HCT116 (cell line): ENCODE results near the gene NGF. TPM values are rescaled to one million over a fixed set of nuclear protein-coding genes. Genes with fewer than 3 reads are reported as not detected.
"Not testable (repeated sequence)": the region's sequence is repeated elsewhere in the genome, so short reads cannot be mapped to it uniquely, and the experiment has no call there.

ENCODE experiments used
- ATAC-seq: fragments of 200-7000 bp; cut with Tn5 transposase; 2 replicates; pipeline ENCODE4 v1.9.1; 2020; ENCODE audit warnings: mild to moderate bottlenecking, moderate library complexity
- BruUV-seq: library from RNA; stranded (reverse); fragments of 400-500 nt; replicated peaks from 2 replicates; lab custom pipeline; 2021; lab: Mats Ljungman, UMichigan
- CTCF ChIA-PET: fragments of 300-600 bp; sonication (Branson Sonifier 250); formaldehyde crosslinking; loops from one replicate; lab custom pipeline; 2021; ENCODE audit warnings: antibody characterized with exemption; lab: Charles Lee
- POLR2A ChIA-PET: fragments of 300-600, 350-600 bp; sonication (Branson Sonifier 250); formaldehyde crosslinking; loops from one replicate; lab custom pipeline; 2021; ENCODE audit warnings: antibody characterized with exemption; lab: Charles Lee
- RAD21 ChIA-PET, 2 experiments: fragments of 300-600 bp; sonication (Branson Sonifier 250); formaldehyde crosslinking; loops; one replicate each; lab custom pipeline; 2023; ENCODE audit warnings: low total read pairs in 2 of 2; ENCODE audit not compliant: uncharacterized antibody in 2 of 2, unreplicated experiment in 2 of 2, low non-redundant PET in 1 of 2; lab: Charles Lee
- DNase-seq: peaks from one replicate; pipeline ENCODE4 v3.0.0-alpha.2; 2010; ENCODE audit warnings: low read depth, low spot score
- H2AFZ ChIP-seq: fragments of 200-600 bp; shearing (Covaris generic), sonication (generic); 2 replicates; pipeline ENCODE4 v1.6.1; 2017; ENCODE audit warnings: low read depth, mixed run types, mixed read lengths, antibody characterized with exemption, low read length; ENCODE audit not compliant: poor library complexity, severe bottlenecking
- H3K27ac ChIP-seq: 2 replicates; pipeline ENCODE4 v1.5.1; 2012; ENCODE audit warnings: low read depth, low read length
- H3K27me3 ChIP-seq: fragments of 200-600 bp; sonication (generic); 2 replicates; pipeline ENCODE4 v1.6.1; 2016; ENCODE audit warnings: mixed run types, low read length, mixed read lengths; ENCODE audit not compliant: insufficient read depth
- H3K36me3 ChIP-seq, 2 experiments: fragments of 200-500 bp in 1 of 2; fragments of 200-600 bp in 1 of 2; sonication (Bioruptor generic) in 1 of 2; sonication (generic) in 1 of 2; 2 replicates each; pipeline versions ENCODE4 v1.5.1 to v1.6.1; 2014 to 2016; ENCODE audit warnings: low read length in 2 of 2, inconsistent platforms in 1 of 2, mixed read lengths in 1 of 2, mixed run types in 1 of 2; ENCODE audit not compliant: insufficient read depth in 2 of 2, control insufficient read depth in 1 of 2
- H3K4me1 ChIP-seq, 2 experiments: fragments of 200-600 bp in 1 of 2; sonication (generic) in 1 of 2; 2 replicates each; pipeline versions ENCODE4 v1.5.1 to v1.6.1; 2012 to 2017; ENCODE audit warnings: low read length in 2 of 2, inconsistent platforms in 1 of 2, mild to moderate bottlenecking in 1 of 2, mixed read lengths in 1 of 2, mixed run types in 1 of 2, moderate library complexity in 1 of 2; ENCODE audit not compliant: insufficient read depth in 2 of 2, control insufficient read depth in 1 of 2
- H3K4me2 ChIP-seq: fragments of 200-600 bp; sonication (generic); 2 replicates; pipeline ENCODE4 v1.6.1; 2017; ENCODE audit warnings: mixed run types, low read length, mixed read lengths
- H3K4me3 ChIP-seq, 2 experiments: fragments of 200-600 bp in 1 of 2; sonication (generic) in 1 of 2; replicated peaks in 1 of 2; 2 replicates each; pipeline ENCODE4 v1.5.1; 2011 to 2016; ENCODE audit warnings: low read length in 2 of 2, control low read depth in 1 of 2, low read depth in 1 of 2, mild to moderate bottlenecking in 1 of 2, mixed read lengths in 1 of 2, mixed run types in 1 of 2
- H3K79me2 ChIP-seq: fragments of 200-600 bp; sonication (generic); 2 replicates; pipeline ENCODE4 v1.6.1; 2017; ENCODE audit warnings: mild to moderate bottlenecking, mixed run types, low read length, moderate library complexity, mixed read lengths; ENCODE audit not compliant: insufficient read depth
- H3K9ac ChIP-seq: fragments of 200-600 bp; sonication (generic); 2 replicates; pipeline ENCODE4 v1.6.1; 2016; ENCODE audit warnings: low read length, mixed read lengths
- H3K9me2 ChIP-seq: fragments of 200-600 bp; sonication (generic), shearing (Covaris generic); 2 replicates; pipeline ENCODE4 v1.6.1; 2017; ENCODE audit warnings: mixed run types, mild to moderate bottlenecking, moderate library complexity; ENCODE audit not compliant: insufficient read depth
- H3K9me3 ChIP-seq, 2 experiments: fragments of 200-500 bp in 1 of 2; fragments of 200-600 bp in 1 of 2; sonication (Bioruptor generic) in 1 of 2; sonication (generic) in 1 of 2; 2 replicates each; pipeline ENCODE4 v1.6.1; 2014 to 2017; ENCODE audit warnings: low read length in 2 of 2, mixed read lengths in 2 of 2, inconsistent platforms in 1 of 2, low read depth in 1 of 2, mild to moderate bottlenecking in 1 of 2, mixed run types in 1 of 2, moderate library complexity in 1 of 2; ENCODE audit not compliant: control insufficient read depth in 1 of 2, insufficient read depth in 1 of 2
- H4K20me1 ChIP-seq: fragments of 200-600 bp; sonication (generic), shearing (Covaris generic); 2 replicates; pipeline ENCODE4 v1.6.1; 2017; ENCODE audit warnings: mixed run types, mild to moderate bottlenecking, moderate library complexity; ENCODE audit not compliant: insufficient read depth
- CBX3 ChIP-seq: IDR thresholded peaks from 2 replicates; pipeline ENCODE4 v1.6.1; 2012; ENCODE audit warnings: low read depth
- EGR1 ChIP-seq: IDR thresholded peaks from 2 replicates; pipeline ENCODE4 v1.6.1; 2012; ENCODE audit warnings: low read depth
- ELF1 ChIP-seq: IDR thresholded peaks from 2 replicates; pipeline ENCODE4 v1.6.1; 2012; ENCODE audit warnings: low read depth, borderline replicate concordance
- EZH2 ChIP-seq: fragments of 200-600 bp; sonication (generic); IDR thresholded peaks from 2 replicates; pipeline ENCODE4 v1.6.1; 2017; ENCODE audit warnings: antibody characterized with exemption, mixed run types
- EZH2phosphoT487 ChIP-seq: fragments of 200-600 bp; IDR thresholded peaks from 2 replicates; pipeline ENCODE4 v1.6.1; 2018; ENCODE audit warnings: antibody characterized with exemption, borderline replicate concordance
- FOSL1 ChIP-seq: IDR thresholded peaks from 2 replicates; pipeline ENCODE4 v1.6.1; 2012; ENCODE audit warnings: low read depth
- POLR2AphosphoS5 ChIP-seq: IDR thresholded peaks from 2 replicates; pipeline ENCODE4 v1.6.1; 2011; ENCODE audit warnings: mild to moderate bottlenecking, low read depth, low read length, moderate library complexity
- RAD21 ChIP-seq: IDR thresholded peaks from 2 replicates; pipeline ENCODE4 v1.6.1; 2012; ENCODE audit warnings: low read depth, mild to moderate bottlenecking
- SIN3A ChIP-seq: IDR thresholded peaks from 2 replicates; pipeline ENCODE4 v1.6.1; 2012; ENCODE audit warnings: low read depth
- TCF7L2 ChIP-seq: IDR thresholded peaks from 2 replicates; pipeline ENCODE4 v1.7.0; 2011; ENCODE audit warnings: borderline replicate concordance, inconsistent platforms; ENCODE audit not compliant: insufficient read depth, insufficient read length; ENCODE audit errors: extremely low read depth
- YY1 ChIP-seq: IDR thresholded peaks from 2 replicates; pipeline ENCODE4 v1.6.1; 2011; ENCODE audit warnings: low read length, low read depth, moderate library complexity, mild to moderate bottlenecking; ENCODE audit not compliant: insufficient replicate concordance; ENCODE audit errors: extremely low read depth
- ZFX ChIP-seq: fragments of 450-650 bp; IDR thresholded peaks from 2 replicates; pipeline ENCODE4 v1.6.1; 2017
- intact Hi-C: fragments of 100-400 bp; cut with micrococcal nuclease; formaldehyde crosslinking; loops from 2 replicates; pipeline ENCODE4 v1.10.0; 2022
- total RNA-seq: library from RNA; stranded (reverse); gene quantifications from one replicate; pipeline ENCODE4 v1.2.1, GENCODE V29; 2021; ENCODE audit not compliant: unreplicated experiment
- TF ChIP-seq, protein P1 (sequence below): IDR thresholded peaks from 2 replicates; pipeline ENCODE4 v1.6.1; 2011; ENCODE audit warnings: mild to moderate bottlenecking, low read length, moderate library complexity; ENCODE audit not compliant: insufficient replicate concordance; ENCODE audit errors: extremely low read depth
- TF ChIP-seq, protein P2 (sequence below): IDR thresholded peaks from 2 replicates; pipeline ENCODE4 v1.6.1; 2012; ENCODE audit warnings: low read depth
- TF ChIP-seq, protein P3 (sequence below): IDR thresholded peaks from 2 replicates; pipeline ENCODE4 v1.6.1; 2012

Gene NGF
- total RNA-seq, 1 experiment from 2014 or later = not detected

DNA sequence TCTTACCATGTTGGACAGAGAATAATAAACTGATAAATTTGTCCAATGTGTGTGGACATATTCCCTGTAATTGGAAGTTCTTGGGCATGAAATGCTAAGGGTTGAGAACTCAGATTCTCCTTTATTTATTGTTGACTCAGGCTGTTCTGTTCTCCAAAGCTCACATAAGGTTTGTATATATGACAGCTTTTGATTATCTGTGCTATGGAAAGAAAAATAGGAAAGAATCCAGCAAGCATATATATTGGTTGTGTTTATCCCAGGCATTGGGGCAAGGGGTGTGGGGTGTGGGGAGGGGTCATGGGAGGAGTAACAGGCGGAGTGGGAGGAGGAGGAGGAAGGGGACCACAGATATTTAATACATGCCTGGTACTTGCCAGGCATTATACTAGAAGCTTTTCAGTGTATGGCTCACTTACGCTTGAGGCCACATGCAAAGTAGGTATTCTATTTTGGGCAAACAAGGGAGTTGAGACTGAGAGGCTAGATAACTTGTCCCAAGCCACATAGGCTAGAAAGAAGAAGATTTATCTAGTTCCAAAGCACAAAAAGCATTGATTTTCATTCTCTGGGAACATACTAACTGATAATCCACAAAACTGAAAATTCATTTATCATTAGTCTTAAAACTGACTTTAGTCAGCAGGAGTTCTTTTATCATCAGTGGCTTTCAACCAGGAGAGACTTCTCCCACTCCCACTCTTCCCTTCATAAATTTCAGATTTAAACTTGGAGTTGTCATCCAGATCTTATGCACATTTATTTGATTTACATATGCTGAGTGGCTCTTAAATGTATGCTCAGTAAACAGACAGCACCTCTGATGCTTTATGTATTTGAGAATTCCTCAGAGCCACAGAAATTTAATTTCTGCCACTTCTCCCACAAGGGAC is 27.2 kb downstream of the NGF start:
- no peak overlapping the region for H3K4me3 ChIP-seq
- H3K27me3 ChIP-seq = no peaks in the 10 kb centered on the region
- RAD21 ChIA-PET = no interaction called here
- TF ChIP-seq EGR1 (no peak), TCF7L2 (no peak), FOSL1 (no peak), ELF1 (no peak), POLR2AphosphoS5 (no peak), YY1 (no peak), ZFX (no peak), RAD21 (no peak), EZH2phosphoT487 (no peak), SIN3A (no peak), EZH2 (no peak), CBX3 (no peak)
- TF ChIP-seq, protein P1, sequence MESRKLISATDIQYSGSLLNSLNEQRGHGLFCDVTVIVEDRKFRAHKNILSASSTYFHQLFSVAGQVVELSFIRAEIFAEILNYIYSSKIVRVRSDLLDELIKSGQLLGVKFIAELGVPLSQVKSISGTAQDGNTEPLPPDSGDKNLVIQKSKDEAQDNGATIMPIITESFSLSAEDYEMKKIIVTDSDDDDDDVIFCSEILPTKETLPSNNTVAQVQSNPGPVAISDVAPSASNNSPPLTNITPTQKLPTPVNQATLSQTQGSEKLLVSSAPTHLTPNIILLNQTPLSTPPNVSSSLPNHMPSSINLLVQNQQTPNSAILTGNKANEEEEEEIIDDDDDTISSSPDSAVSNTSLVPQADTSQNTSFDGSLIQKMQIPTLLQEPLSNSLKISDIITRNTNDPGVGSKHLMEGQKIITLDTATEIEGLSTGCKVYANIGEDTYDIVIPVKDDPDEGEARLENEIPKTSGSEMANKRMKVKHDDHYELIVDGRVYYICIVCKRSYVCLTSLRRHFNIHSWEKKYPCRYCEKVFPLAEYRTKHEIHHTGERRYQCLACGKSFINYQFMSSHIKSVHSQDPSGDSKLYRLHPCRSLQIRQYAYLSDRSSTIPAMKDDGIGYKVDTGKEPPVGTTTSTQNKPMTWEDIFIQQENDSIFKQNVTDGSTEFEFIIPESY = no peak
- TF ChIP-seq, protein P2, sequence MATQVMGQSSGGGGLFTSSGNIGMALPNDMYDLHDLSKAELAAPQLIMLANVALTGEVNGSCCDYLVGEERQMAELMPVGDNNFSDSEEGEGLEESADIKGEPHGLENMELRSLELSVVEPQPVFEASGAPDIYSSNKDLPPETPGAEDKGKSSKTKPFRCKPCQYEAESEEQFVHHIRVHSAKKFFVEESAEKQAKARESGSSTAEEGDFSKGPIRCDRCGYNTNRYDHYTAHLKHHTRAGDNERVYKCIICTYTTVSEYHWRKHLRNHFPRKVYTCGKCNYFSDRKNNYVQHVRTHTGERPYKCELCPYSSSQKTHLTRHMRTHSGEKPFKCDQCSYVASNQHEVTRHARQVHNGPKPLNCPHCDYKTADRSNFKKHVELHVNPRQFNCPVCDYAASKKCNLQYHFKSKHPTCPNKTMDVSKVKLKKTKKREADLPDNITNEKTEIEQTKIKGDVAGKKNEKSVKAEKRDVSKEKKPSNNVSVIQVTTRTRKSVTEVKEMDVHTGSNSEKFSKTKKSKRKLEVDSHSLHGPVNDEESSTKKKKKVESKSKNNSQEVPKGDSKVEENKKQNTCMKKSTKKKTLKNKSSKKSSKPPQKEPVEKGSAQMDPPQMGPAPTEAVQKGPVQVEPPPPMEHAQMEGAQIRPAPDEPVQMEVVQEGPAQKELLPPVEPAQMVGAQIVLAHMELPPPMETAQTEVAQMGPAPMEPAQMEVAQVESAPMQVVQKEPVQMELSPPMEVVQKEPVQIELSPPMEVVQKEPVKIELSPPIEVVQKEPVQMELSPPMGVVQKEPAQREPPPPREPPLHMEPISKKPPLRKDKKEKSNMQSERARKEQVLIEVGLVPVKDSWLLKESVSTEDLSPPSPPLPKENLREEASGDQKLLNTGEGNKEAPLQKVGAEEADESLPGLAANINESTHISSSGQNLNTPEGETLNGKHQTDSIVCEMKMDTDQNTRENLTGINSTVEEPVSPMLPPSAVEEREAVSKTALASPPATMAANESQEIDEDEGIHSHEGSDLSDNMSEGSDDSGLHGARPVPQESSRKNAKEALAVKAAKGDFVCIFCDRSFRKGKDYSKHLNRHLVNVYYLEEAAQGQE = no peak
- TF ChIP-seq, protein P3, sequence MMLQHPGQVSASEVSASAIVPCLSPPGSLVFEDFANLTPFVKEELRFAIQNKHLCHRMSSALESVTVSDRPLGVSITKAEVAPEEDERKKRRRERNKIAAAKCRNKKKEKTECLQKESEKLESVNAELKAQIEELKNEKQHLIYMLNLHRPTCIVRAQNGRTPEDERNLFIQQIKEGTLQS = no peak
- intact Hi-C loops = no loop called here
- BruUV-seq = no TSS peak
- ATAC-seq = no peak
- DNase-seq = no peak
- H3K79me2 ChIP-seq = no peaks in the 10 kb centered on the region
- no peaks in the 10 kb centered on the region for H4K20me1 ChIP-seq
- no peaks in the 10 kb centered on the region for H3K36me3 ChIP-seq
- H3K4me1 ChIP-seq = no peaks in the 10 kb centered on the region
- no peaks in the 10 kb centered on the region for H3K9me2 ChIP-seq
- H3K9ac ChIP-seq = no peak overlapping the region
- POLR2A ChIA-PET = no interaction called here
- H3K4me2 ChIP-seq = no peak overlapping the region
- H2AFZ ChIP-seq = no peak overlapping the region
- H3K9me3 ChIP-seq = no peaks in the 10 kb centered on the region
- no peak overlapping the region for H3K27ac ChIP-seq
- CTCF ChIA-PET = no interaction called here

DNA sequence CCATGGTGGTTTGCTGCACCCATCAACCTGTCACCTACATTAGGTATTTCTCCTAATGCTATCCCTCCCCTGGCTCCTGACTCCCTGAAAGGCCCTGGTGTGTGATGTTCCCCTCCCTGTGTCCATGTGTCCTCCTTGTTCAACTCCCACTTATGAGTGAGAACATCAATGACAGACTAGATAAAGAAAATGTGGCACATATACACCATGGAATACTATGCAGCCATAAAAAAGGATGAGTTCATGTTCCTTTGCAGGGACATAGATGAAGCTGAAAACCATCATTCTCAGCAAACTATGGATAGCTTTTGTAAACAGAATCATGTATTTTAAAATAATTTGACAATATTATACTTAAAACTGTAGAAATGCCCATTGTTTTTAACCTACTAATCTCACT is 28.5 kb downstream of the NGF start:
- H3K4me2 ChIP-seq, DNase-seq, intact Hi-C loops, RAD21 ChIA-PET, H3K4me3 ChIP-seq, H4K20me1 ChIP-seq, ATAC-seq, H3K9me2 ChIP-seq, BruUV-seq, POLR2A ChIA-PET, H3K27ac ChIP-seq, CTCF ChIA-PET, H2AFZ ChIP-seq, H3K4me1 ChIP-seq, H3K9ac ChIP-seq, H3K9me3 ChIP-seq, H3K36me3 ChIP-seq, H3K27me3 ChIP-seq, H3K79me2 ChIP-seq: not testable (repeated sequence)
